ENCODE data around the gene RASSF3.

RASSF3 gene

GRCh38 chr12:64695550-64695949 lies 85.3 kb downstream of the RASSF3 start:
- DNase-seq, result no peak

- peak in 1 of 2 experiments; percentile 17 for DNase-seq
These were observed 85.9 kb downstream of the RASSF3 start for GRCh38 chr12:64696080-64696741.

- no peak for DNase-seq
These were observed 89.3 kb downstream of the RASSF3 start for GRCh38 chr12:64699504-64700115.

- no peak for DNase-seq
These were observed 90.2 kb downstream of the RASSF3 start for GRCh38 chr12:64700532-64700931.

GRCh38 chr12:64701283-64701682 lies 91.0 kb downstream of the RASSF3 start:
- DNase-seq, result no peak

GRCh38 chr12:64706306-64706705 lies 96.0 kb downstream of the RASSF3 start:
- no peak for DNase-seq

GRCh38 chr12:64706857-64707256 lies 96.6 kb downstream of the RASSF3 start:
- no peak for DNase-seq

- DNase-seq, result no peak
These were observed 97.1 kb downstream of the RASSF3 start for GRCh38 chr12:64707362-64707761.

GRCh38 chr12:64707926-64708325 lies 97.6 kb downstream of the RASSF3 start:
- DNase-seq, result no peak

GRCh38 chr12:64709429-64709828 lies 99.1 kb downstream of the RASSF3 start:
- DNase-seq, result no peak

GRCh38 chr12:64713376-64713775 lies 103.1 kb downstream of the RASSF3 start:
- no peak for DNase-seq

GRCh38 chr12:64714551-64714968 lies 104.3 kb downstream of the RASSF3 start:
- no peak for DNase-seq

GRCh38 chr12:64716371-64716770 lies 106.1 kb downstream of the RASSF3 start:
- DNase-seq, result no peak

GRCh38 chr12:64716839-64717455 lies 106.7 kb downstream of the RASSF3 start:
- no peak for DNase-seq

- no peak for DNase-seq
These were observed 108.4 kb downstream of the RASSF3 start for GRCh38 chr12:64718649-64719048.

- DNase-seq, result no peak
These were observed 110.6 kb downstream of the RASSF3 start for GRCh38 chr12:64720884-64721283.

- no peak for DNase-seq
These were observed 112.5 kb downstream of the RASSF3 start for GRCh38 chr12:64722835-64723234.

- DNase-seq, result no peak
These were observed 113.3 kb downstream of the RASSF3 start for GRCh38 chr12:64723630-64724029.

- no peak for DNase-seq
These were observed 114.0 kb downstream of the RASSF3 start for GRCh38 chr12:64724201-64724745.

GRCh38 chr12:64729909-64730587 lies 119.8 kb downstream of the RASSF3 start:
- DNase-seq, result no peak

- DNase-seq, result no peak
These were observed 120.3 kb downstream of the RASSF3 start for GRCh38 chr12:64730588-64730969.

GRCh38 chr12:64731683-64732082 lies 121.4 kb downstream of the RASSF3 start:
- no peak for DNase-seq

- DNase-seq, result no peak
These were observed 123.6 kb downstream of the RASSF3 start for GRCh38 chr12:64733857-64734256.

- no peak for DNase-seq
These were observed 125.1 kb downstream of the RASSF3 start for GRCh38 chr12:64735442-64735841.

Data from SHP77 (cell line).